GM21528 (cell line): Measurements from ENCODE around the gene CRYBG1.
A peak's percentile ranks its signal among the peaks of the same experiment; 100 is the strongest.

Experiments used
- ATAC-seq: cut with Tn5 transposase; IDR thresholded peaks from one replicate; pipeline ENCODE4 v1.9.1; 2021; ENCODE audit warnings: mild to moderate bottlenecking, moderate library complexity; ENCODE audit not compliant: unreplicated experiment, low FRiP score

The CRYBG1 gene, protein sequence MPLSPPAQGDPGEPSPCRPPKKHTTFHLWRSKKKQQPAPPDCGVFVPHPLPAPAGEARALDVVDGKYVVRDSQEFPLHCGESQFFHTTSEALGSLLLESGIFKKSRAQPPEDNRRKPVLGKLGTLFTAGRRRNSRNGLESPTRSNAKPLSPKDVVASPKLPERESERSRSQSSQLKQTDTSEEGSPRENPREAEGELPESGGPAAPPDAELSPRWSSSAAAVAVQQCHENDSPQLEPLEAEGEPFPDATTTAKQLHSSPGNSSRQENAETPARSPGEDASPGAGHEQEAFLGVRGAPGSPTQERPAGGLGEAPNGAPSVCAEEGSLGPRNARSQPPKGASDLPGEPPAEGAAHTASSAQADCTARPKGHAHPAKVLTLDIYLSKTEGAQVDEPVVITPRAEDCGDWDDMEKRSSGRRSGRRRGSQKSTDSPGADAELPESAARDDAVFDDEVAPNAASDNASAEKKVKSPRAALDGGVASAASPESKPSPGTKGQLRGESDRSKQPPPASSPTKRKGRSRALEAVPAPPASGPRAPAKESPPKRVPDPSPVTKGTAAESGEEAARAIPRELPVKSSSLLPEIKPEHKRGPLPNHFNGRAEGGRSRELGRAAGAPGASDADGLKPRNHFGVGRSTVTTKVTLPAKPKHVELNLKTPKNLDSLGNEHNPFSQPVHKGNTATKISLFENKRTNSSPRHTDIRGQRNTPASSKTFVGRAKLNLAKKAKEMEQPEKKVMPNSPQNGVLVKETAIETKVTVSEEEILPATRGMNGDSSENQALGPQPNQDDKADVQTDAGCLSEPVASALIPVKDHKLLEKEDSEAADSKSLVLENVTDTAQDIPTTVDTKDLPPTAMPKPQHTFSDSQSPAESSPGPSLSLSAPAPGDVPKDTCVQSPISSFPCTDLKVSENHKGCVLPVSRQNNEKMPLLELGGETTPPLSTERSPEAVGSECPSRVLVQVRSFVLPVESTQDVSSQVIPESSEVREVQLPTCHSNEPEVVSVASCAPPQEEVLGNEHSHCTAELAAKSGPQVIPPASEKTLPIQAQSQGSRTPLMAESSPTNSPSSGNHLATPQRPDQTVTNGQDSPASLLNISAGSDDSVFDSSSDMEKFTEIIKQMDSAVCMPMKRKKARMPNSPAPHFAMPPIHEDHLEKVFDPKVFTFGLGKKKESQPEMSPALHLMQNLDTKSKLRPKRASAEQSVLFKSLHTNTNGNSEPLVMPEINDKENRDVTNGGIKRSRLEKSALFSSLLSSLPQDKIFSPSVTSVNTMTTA (N-terminal part only)

DNA sequence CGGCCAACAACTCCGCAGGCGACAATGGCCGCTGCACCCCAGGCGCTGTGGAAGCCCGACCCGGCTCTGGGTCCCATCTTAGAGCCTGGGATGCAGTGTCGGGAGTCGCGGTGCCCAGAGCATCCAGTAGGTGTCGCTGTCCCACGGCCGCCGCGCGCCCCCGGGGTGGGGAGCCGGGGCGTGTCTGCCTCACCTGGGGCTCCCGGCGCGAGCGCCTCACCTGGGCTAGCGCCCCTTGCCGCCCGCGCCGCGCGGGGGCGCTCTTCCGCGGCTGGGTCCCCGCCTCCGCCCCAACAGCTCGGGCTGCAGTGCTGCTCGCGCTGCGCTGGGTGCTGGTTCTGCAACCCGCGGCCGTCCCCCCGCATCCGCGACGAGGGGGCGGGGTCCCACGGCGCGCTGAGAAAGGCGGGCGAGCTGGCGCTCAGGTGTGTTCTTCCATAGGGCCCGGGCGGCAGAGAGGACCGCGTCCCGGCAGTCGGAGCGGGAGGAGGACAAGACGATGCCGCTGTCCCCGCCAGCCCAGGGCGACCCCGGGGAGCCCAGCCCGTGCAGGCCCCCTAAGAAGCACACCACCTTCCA is at the start of gene CRYBG1:
Gene CRYBG1, plus strand, starts transcription at position 308 of the 579 bp plus-strand sequence. Its CDS starts 192 bp downstream, at position 500.
- peak; percentile 66 for ATAC-seq

DNA sequence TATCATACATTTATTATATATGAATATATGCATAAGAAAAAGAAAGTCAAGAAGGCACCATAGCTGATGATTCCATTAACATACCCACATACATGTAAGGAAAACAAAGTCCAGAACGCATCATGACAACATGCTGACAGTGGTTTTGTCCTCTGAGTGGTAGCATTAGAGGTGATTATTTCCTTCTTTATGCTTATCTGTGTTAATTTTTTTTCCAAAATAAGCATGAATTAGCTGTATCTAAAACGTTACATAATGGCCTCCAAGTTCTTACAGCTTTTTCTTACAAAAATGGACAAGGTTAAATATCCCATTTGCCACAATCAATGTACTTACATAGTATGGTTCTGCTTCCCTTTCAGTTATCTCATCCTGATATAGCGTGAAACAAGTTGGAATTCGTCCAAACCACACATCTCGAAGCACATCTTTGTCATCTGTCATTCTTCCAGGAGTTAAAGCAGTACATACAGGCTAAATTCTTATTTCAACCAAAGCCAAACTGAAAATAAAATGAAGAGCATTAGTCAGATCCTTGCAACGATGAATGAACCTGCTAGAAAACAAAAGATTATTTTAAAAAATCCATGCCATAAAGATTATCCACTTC is 44.6 kb upstream of the CRYBG1 start:
- no peak for ATAC-seq

DNA sequence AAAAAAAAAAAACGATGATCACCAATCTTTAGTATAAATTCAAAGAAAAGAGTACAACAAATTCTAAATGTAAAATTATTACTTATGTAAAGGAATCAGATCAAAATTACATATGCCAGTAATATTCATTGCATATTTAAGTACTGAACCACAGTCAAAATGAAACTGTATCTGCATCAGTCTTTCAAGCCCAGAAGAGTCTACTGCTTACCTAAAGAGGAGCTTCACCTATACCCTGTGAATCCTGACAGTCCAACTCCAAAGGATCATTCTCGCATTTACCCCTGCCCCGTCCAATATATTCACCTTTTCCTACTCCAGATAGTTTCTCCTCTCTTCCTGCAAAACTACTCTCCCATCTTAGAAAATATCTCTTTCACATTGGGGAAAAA is 44.1 kb upstream of the CRYBG1 start:
- no peak for ATAC-seq

DNA sequence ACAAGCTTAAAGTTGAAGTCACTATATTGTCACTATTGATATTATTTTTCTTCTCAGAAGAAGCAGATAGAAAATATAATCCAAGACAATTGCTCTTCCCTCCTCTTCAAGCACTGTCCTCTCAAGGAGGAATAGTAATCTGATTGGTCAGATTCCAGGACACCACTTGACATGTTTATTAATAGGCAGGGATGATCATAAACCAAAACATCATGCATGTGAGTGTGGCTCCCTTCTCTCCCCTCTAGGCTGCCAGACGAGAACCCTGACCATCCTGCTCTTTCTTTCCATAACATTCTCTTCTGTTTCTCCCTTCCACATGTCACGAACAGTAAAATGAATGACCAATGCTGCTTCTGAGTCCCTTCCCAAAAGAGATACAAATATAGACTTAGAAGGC is 42.5 kb upstream of the CRYBG1 start:
- no peak for ATAC-seq

DNA sequence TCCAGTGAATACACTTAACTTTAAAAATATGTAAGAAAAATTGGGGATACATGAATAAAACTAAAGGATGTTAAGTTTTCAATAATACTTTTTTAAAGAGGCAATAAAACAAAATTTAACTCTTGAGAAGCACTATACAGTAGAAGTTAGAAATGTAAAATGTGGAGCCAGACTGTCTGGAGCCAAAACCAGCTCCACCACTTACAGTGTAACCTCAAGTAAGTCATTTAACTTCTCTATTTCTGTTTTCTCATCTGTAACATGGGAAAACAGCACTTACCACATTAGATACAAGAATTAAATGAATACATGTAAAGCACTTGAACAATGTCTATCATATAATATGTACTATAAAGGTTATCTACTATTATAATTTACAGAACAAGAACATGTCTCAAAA is 41.7 kb upstream of the CRYBG1 start:
- ATAC-seq, result no peak

DNA sequence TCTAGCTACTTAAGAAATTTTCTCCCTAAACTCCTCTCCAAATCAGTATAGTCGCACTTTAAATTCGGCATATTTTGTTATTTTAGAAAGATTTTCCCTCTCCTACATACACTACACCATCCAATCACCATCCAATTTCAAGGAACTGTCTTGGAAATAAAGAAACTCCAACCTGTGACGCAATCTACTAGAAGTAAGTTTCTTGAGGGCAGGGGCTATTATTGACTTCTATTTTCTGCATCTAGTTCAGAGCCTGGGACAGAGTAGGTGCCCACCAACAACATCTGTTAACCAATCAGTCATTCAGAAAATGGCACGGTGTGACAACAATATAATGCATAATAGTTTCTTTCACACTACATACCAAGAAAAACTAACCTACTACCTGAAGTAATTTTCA is 38.6 kb upstream of the CRYBG1 start:
- no peak for ATAC-seq

DNA sequence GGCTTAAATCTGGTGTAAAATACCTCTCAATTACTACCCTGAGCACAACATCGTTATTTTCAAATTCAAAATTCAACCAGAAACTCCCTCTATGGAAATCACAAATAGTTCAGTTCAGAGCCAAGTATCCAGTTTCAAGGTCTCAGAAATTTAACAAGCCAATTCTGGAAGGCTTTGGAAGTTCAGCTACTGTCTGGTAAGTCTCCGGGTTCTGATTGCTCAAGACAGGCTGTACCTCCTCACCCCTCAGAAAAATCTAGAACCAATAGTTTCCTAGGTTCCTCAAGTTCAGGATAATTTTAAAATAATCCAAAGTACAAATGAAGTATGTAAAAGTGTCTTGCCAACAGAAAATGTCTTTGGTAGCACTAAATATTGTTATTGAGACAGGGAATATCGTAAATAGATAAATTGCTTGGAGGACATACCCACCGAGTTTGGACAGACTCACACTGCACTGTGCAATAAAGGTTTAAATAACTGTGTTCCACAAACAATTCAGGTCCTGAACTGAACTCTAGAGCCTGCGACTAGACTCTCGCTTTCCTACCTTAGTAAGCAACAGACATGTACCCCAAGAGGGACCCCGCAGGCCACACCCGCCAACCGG is 35.7 kb upstream of the CRYBG1 start:
- ATAC-seq, result no peak

DNA sequence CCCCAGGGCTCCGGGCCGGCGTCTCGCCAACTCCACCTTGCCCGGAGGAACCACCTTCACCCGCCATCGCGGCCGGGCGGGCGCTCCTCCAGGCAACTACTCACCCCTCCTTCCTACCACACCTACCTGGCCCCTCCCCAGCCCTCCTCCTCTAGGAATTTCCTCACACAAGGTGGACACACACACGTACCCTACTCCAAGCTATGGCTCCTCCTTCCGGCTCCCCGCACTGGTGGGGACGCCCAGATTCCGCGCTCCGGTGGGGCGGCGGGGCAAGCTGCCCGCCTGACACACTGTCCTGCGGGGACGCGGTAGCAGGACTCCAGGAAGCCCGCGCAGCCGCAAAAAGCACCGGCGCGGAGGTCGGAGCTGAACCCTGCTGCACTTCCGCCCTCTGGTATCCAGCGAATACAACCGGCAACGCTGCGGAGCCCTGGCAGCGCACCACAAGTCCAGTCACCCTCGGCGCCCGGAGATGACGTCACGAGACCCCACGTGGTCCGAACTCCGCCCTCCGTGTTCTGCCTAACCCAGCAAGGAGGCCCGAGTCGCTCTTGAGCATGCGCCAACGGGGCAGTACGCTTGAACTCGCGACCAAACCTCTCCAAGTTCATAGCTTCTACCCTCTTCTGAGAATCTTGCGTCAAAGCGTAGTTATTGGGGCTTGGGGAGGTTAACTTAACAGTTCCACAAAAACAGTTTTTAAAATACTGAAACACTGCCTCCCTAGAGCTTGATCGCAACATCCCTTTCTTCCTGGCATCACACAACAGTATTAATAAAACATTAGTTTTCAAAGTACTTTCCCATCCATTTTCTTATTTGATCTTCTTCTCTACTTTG is 35.0 kb upstream of the CRYBG1 start, which contains the start of gene ATG5:
Gene ATG5, minus strand, starts transcription at position 425 of the 843 bp plus-strand sequence. CDS start 9,552 bp downstream, outside the sequence.
- peak; percentile 94 for ATAC-seq

DNA sequence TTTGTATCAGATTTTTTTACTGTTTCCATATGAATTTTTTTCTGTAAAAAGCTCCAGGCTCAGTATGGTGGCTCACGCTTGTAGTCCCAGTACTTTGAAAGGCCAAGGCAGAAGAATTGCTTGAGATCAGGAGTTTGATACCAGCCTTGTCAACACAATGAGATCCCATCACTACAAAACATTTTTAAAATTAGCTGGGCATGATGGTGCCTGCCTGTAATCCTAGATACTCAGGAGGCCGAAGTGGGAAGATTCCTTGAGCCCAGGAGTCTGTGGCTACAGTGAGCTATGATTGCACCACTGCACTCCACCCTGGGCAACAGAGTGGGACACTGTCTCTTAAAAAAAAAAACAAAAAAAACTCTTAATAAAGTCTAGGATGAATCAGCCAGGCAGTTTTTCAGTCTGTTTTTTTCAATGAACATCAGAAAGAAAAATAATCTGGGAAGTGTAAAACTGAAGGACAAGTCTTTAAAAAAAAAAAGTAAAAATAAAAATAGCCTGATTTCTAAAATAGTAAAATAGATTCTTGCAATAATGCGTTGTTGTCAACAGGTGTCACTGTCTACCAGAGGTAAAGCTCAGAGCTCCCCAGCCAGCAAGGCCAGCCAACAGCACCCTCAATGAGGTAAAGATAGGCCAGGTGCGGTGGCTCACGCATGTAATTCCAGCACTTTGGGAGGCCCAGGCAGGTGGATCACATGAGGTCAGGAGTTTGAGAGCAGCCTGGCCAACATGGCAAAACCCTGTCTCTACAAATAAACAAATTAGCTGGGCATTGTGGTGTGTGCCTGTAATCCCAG is 25.7 kb upstream of the CRYBG1 start:
- no peak for ATAC-seq

DNA sequence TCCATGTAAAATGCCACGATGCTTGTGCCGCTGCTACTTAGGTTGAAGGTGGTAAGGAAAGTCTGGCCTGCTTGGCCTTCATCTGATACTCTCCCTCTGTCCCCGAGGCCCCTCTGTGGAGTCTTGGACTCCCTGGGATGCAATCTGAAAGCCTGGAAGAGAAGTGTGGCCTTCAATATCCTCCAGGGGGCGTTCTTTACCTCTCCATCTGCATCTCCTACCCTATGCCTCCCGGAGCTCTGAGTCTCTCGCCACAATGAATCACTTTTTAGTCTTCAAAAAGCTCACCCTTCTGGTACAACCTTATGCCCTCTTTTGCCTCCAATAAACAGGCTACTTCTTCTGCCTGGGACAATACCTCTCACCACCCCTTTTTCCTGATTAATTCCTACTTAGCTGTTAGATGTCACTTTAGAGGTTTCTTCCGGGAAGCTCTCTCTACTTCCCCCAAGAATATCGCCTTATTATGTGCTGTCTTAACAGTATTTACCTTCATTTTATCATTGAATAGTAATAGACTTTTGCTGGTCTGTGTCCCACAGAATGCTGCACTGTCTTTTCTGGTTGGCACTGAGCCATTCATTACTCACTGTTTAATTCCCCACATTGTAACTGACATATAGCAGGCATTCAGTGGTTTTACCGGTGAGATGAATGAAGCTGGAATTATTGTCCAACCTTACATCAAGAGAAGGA is 21.0 kb upstream of the CRYBG1 start:
- ATAC-seq, result peak; percentile 61

DNA sequence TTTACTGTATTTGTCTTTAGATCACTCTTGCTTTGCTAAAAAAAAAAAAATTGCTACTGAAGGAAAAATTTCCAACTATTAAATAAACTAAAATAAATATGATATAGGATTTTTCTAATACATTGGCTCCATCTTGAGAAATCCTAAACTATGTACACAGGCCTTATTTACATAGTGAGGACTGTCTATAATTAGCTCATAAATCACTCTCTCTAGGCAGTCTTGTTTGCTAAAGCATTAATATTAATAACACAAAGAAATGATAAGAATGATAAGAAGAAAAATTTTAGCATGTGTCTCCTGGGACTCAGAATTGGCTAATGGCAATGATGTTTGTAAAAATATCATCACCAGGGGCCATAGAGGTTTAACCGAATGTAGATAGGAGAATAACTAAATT is 13.3 kb upstream of the CRYBG1 start:
- no peak for ATAC-seq

DNA sequence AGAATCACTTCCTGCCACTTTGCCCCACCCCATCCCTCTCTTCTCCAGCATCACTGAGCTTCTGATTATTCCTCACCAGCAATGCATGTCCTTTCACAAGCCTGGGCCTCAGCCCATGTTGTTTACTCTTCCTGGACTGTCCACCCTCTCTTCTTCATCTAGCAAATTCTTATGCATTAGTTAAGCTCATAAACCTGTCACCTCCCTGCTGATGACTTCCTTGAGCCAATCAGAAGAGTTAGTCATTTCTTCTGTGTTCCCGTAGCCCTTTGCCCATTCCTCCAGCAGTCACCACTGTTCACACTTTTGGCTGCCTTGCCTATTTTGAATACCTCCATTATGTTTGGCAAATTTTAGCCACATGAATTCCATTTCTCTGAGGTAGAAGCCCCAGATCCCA is 4.1 kb upstream of the CRYBG1 start:
- no peak for ATAC-seq

DNA sequence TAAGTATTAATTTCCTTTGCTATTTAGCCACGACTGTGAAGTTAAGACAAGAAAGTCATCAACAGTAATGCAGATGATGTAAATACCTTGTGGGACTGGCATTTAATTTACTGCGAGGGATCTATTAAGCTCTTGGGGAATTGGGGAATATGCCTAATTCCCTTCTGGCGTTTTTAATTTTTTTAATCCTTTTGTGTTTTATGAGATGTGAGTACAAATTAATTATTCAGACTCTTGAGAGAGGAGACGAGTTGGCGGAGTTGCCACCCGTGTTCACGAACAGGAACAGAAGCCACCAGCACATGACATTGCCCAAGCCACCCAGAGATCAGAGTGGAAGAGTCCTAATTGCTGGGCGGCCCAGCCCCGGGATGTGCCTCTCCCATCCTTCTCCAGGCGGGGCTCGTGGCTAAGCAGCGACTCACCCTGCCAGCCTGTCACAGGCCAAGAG is 533 bp upstream of the CRYBG1 start:
- no peak for ATAC-seq

DNA sequence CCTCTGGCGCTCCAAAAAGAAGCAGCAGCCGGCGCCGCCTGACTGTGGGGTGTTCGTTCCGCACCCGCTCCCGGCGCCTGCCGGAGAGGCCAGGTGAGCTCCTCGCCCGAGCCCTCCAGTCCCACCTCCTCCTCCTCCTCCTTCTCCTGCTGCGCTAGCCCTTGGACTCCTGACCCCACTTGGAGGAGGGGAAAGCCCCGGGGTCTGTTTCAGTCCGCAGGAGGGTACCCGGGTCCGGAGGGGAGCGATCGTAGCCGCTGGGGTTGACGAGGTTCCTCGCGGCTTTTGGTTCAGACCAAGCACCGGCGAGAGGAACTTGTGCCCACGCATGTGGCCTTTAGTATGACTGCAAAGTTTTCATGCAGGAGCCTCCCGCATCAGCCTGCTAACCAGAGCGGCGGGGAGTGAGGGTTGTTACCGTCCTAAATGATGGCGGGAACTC is 493 bp downstream of the CRYBG1 start:
- ATAC-seq, result peak; percentile 14

DNA sequence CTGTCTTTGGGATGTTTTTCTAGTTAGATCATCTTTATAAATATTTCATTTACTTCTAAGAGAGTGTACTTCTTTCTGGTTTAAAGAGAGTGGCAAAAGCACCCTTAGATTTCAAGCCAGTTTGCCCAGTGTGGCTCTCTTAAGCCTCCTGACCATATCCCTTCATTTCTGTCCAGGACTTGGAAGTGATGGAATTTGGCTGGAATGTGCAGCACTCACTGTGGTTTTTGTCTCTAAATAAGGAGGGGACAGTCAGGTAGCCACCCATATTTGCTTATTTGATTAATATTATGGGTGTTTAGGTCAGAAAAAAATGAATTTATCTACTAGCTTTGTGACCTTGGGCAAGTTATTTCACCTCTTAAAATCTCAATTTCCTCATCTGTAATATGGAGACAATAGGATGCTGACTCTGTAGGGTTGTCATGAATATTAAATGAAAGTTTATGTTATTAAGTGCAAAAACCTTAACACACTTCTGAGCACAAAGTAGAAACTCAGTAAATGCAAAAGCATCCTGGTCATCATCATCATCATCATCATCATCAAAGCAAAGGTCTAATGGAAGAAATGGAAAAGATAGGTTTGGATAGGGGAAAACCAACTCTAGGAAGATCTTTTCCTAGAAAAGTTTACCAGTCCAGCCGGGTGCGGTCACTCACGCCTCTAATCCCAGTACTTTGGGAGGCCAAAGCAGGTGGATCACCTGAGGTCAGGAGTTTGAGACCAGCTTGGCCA is 3.1 kb downstream of the CRYBG1 start:
- no peak for ATAC-seq

DNA sequence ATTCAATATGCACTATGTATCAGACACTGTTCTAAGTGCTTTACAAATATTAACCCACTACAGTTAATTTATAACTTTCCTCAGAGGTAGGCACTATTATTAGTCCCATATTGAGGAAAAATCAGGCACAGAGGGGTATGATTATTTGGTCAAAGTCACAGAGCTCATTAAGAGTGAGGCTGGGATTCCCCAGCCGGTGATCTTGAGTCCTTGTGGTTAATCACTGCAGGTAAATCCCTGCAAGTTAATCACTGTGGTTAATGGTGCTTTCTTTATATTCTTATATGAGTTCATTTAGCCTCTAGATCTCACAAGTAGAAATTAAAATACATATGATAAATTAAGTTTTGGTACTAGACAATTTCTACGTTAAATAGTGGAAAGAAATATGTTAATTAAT is 9.2 kb downstream of the CRYBG1 start:
- ATAC-seq, result no peak
